CD4-positive, alpha-beta memory T cell (primary cell): Measurements from ENCODE around the gene SPATA2L. TPM values are rescaled to one million over a fixed set of nuclear protein-coding genes. Genes with fewer than 3 reads are reported as not detected.

Experiments
- CTCF ChIA-PET: fragments of 350-600 bp; sonication (Branson Sonifier 250); formaldehyde crosslinking; loops from one replicate; lab custom pipeline; 2021; ENCODE audit warnings: inconsistent platforms; ENCODE audit not compliant: partially characterized antibody; lab: Charles Lee
- POLR2A ChIA-PET: fragments of 350-600 bp; sonication (Branson Sonifier 250); formaldehyde crosslinking; loops from one replicate; lab custom pipeline; 2021; ENCODE audit not compliant: partially characterized antibody; lab: Charles Lee
- DNase-seq, 5 donors: peaks; one replicate each; pipeline versions ENCODE4 v3.0.0 to v3.0.0-alpha.2; 2020 to 2022; ENCODE audit warnings: mixed read lengths in 1 of 5
- H3K27ac ChIP-seq: one replicate; pipeline ENCODE4 v1.7.0; 2013; ENCODE audit warnings: low read depth, low read length
- H3K27me3 ChIP-seq: 2 replicates; pipeline ENCODE4 v1.7.0; 2013; ENCODE audit warnings: mild to moderate bottlenecking, low read length, moderate library complexity; ENCODE audit not compliant: insufficient read depth
- H3K36me3 ChIP-seq: 2 replicates; pipeline ENCODE4 v1.7.0; 2013; ENCODE audit warnings: mild to moderate bottlenecking, low read length, moderate library complexity; ENCODE audit not compliant: insufficient read depth
- H3K4me1 ChIP-seq: 2 replicates; pipeline ENCODE4 v1.7.0; 2013; ENCODE audit warnings: mild to moderate bottlenecking, low read length, moderate library complexity; ENCODE audit not compliant: insufficient read depth
- H3K4me3 ChIP-seq, 2 donors: one replicate each; pipeline ENCODE4 v1.7.0; 2013; ENCODE audit warnings: low read length in 2 of 2, mild to moderate bottlenecking in 1 of 2
- H3K9me3 ChIP-seq, 2 donors: one replicate each; pipeline ENCODE4 v1.7.0; 2013; ENCODE audit warnings: low read length in 2 of 2, control low read depth in 1 of 2; ENCODE audit not compliant: control insufficient read depth in 1 of 2
- H3K27ac Mint-ChIP-seq, 7 donors: one replicate each; pipeline ENCODE4 v1.8.0; 2020 to 2021; ENCODE audit warnings: mixed read lengths in 7 of 7, mild to moderate bottlenecking in 6 of 7, inconsistent platforms in 3 of 7, moderate library complexity in 3 of 7
- H3K27me3 Mint-ChIP-seq, 2 donors: one replicate each; pipeline ENCODE4 v1.8.0; 2020 to 2021; ENCODE audit warnings: mixed read lengths in 2 of 2
- H3K36me3 Mint-ChIP-seq, 2 donors: one replicate each; pipeline ENCODE4 v1.8.0; 2020 to 2021; ENCODE audit warnings: mixed read lengths in 2 of 2, inconsistent platforms in 1 of 2, mild to moderate bottlenecking in 1 of 2
- H3K4me1 Mint-ChIP-seq, 4 donors: one replicate each; pipeline ENCODE4 v1.8.0; 2020 to 2021; ENCODE audit warnings: mixed read lengths in 4 of 4, mild to moderate bottlenecking in 1 of 4
- H3K4me3 Mint-ChIP-seq, 8 donors: one replicate each; pipeline ENCODE4 v1.8.0; 2020 to 2021; ENCODE audit warnings: mixed read lengths in 8 of 8, mild to moderate bottlenecking in 7 of 8, moderate library complexity in 6 of 8, inconsistent platforms in 3 of 8
- H3K9me3 Mint-ChIP-seq, 8 donors: one replicate each; pipeline ENCODE4 v1.8.0; 2020 to 2021; ENCODE audit warnings: mixed read lengths in 8 of 8, mild to moderate bottlenecking in 5 of 8, inconsistent platforms in 3 of 8, moderate library complexity in 1 of 8
- intact Hi-C: fragments of 100-400 bp; cut with micrococcal nuclease; formaldehyde crosslinking; loops from one replicate; pipeline ENCODE4 v1.15.1; 2023
- polyA plus RNA-seq, 2 donors: library from polyadenylated mRNA; unstranded; fragments of 300-500 nt; fragmentation: Illumina TruSeq; gene quantifications; one replicate each; pipeline ENCODE4 v1.2.3, GENCODE V29; 2021
- total RNA-seq, 2 experiments: library from RNA; stranded (reverse); gene quantifications; one replicate each; pipeline ENCODE4 v1.2.3, GENCODE V29; 2021

The SPATA2L gene
- total and polyA plus RNA-seq, 4 experiments from 2014 or later, result 5.4 to 13.1 (median 12.8) TPM

- Mint-ChIP-seq H3K9me3 (peaks cover 0 to 3% (median 0%) of the 10 kb centered on the region in 8 donors), H3K36me3 (peaks cover 23 to 40% of the 10 kb centered on the region in 2 donors), H3K4me3 (no peak overlapping the region), H3K27ac (no peak overlapping the region), H3K4me1 (peaks cover 0 to 3% (median 0%) of the 10 kb centered on the region in 4 donors), H3K27me3 (no peaks in the 10 kb centered on the region)
- Histone ChIP-seq H3K36me3 (peaks cover 34% of the 10 kb centered on the region), H3K4me1 (no peaks in the 10 kb centered on the region), H3K27me3 (no peaks in the 10 kb centered on the region), H3K9me3 (no peaks in the 10 kb centered on the region), H3K27ac (no peak overlapping the region), H3K4me3 (no peak overlapping the region)
- ChIA-PET POLR2A (no interaction called here), CTCF (no interaction called here)
- intact Hi-C loops, result no loop called here
- no peak for DNase-seq
Observed at GRCh38 chr16:89646906-89647305, 54.6 kb downstream of the SPATA2L start.

Other genes starting within 250 kb of the SPATA2L start
- 100 to 1,000 TPM; 229 to 246 TPM for gene ANKRD11, start 211.1 kb downstream of the SPATA2L start, total RNA-seq
- gene ANKRD11, start 211.1 kb downstream of the SPATA2L start, polyA plus RNA-seq, result 10 to 100 TPM in 1 of 2 donors, 1 to 10 TPM in 1; 3.9 to 49.7 TPM
- gene SPG7, start 193.3 kb downstream of the SPATA2L start, total RNA-seq, result 100 to 1,000 TPM; 157 to 160 TPM
- gene SPG7, start 193.3 kb downstream of the SPATA2L start, polyA plus RNA-seq, result 10 to 100 TPM; 46.4 to 48.5 TPM
- 1,000 to 10,000 TPM; 4,825 to 5,043 TPM for gene RPL13, start 141.0 kb downstream of the SPATA2L start, total RNA-seq
- 1,000 to 10,000 TPM; 4,119 to 5,642 TPM for gene RPL13, start 141.0 kb downstream of the SPATA2L start, polyA plus RNA-seq
- gene CPNE7, start 125.9 kb downstream of the SPATA2L start, total RNA-seq, result 1 to 10 TPM; 4.0 to 7.3 TPM
- 1 to 10 TPM; 2.3 to 5.7 TPM for gene CPNE7, start 125.9 kb downstream of the SPATA2L start, polyA plus RNA-seq
- gene DPEP1, start 88.1 kb downstream of the SPATA2L start, total RNA-seq, result not detected
- not detected for gene DPEP1, start 88.1 kb downstream of the SPATA2L start, polyA plus RNA-seq
- 10 to 100 TPM; 77.3 to 88.9 TPM for gene CHMP1A, start 44.0 kb downstream of the SPATA2L start, total RNA-seq
- 10 to 100 TPM; 66.5 to 83.9 TPM for gene CHMP1A, start 44.0 kb downstream of the SPATA2L start, polyA plus RNA-seq
- gene SPATA33, start 43.9 kb downstream of the SPATA2L start, total RNA-seq, result 10 to 100 TPM in 1 of 2 experiments, 1 to 10 TPM in 1; 8.6 to 10.5 TPM
- gene SPATA33, start 43.9 kb downstream of the SPATA2L start, polyA plus RNA-seq, result 1 to 10 TPM; 2.5 to 5.7 TPM
- 100 to 1,000 TPM; 134 to 140 TPM for gene CDK10, start 15.0 kb downstream of the SPATA2L start, total RNA-seq
- gene CDK10, start 15.0 kb downstream of the SPATA2L start, polyA plus RNA-seq, result 10 to 100 TPM; 24.8 to 33.5 TPM
- gene VPS9D1, start 19.2 kb upstream of the SPATA2L start, total RNA-seq, result 10 to 100 TPM; 13.0 to 13.6 TPM
- 1 to 10 TPM in 1 of 2 donors, under 1 TPM in 1; 0.48 to 1.0 TPM for gene VPS9D1, start 19.2 kb upstream of the SPATA2L start, polyA plus RNA-seq
- 100 to 1,000 TPM; 141 to 143 TPM for gene ZNF276, start 19.8 kb upstream of the SPATA2L start, total RNA-seq
- gene ZNF276, start 19.8 kb upstream of the SPATA2L start, polyA plus RNA-seq, result 10 to 100 TPM in 1 of 2 donors, 1 to 10 TPM in 1; 9.5 to 53.7 TPM
- 10 to 100 TPM in 1 of 2 experiments, 1 to 10 TPM in 1; 9.6 to 10.1 TPM for gene FANCA, start 114.9 kb upstream of the SPATA2L start, total RNA-seq
- 1 to 10 TPM; 4.6 to 8.1 TPM for gene FANCA, start 114.9 kb upstream of the SPATA2L start, polyA plus RNA-seq
- 1 to 10 TPM; 3.0 to 3.3 TPM for gene SPIRE2, start 126.8 kb upstream of the SPATA2L start, total RNA-seq
- under 1 TPM in 1 of 2 donors, not detected in 1; 0.71 TPM for gene SPIRE2, start 126.8 kb upstream of the SPATA2L start, polyA plus RNA-seq
- gene TCF25, start 171.9 kb upstream of the SPATA2L start, total RNA-seq, result 100 to 1,000 TPM; 283 to 308 TPM
- gene TCF25, start 171.9 kb upstream of the SPATA2L start, polyA plus RNA-seq, result 100 to 1,000 TPM in 1 of 2 donors, 10 to 100 TPM in 1; 86.4 to 108 TPM
- gene MC1R, start 217.2 kb upstream of the SPATA2L start, total RNA-seq, result 10 to 100 TPM; 12.6 to 13.5 TPM
- gene MC1R, start 217.2 kb upstream of the SPATA2L start, polyA plus RNA-seq, result under 1 TPM in 1 of 2 donors, not detected in 1; 0.22 TPM
- gene TUBB3, start 221.6 kb upstream of the SPATA2L start, total RNA-seq, result under 1 TPM in 1 of 2 experiments, not detected in 1; 0.73 TPM
- not detected for gene TUBB3, start 221.6 kb upstream of the SPATA2L start, polyA plus RNA-seq
- 10 to 100 TPM; 45.5 to 46.0 TPM for gene DEF8, start 247.1 kb upstream of the SPATA2L start, total RNA-seq
- gene DEF8, start 247.1 kb upstream of the SPATA2L start, polyA plus RNA-seq, result 10 to 100 TPM; 30.7 to 40.6 TPM